Measurements from ENCODE around the gene FSD1.

- TF ChIP-seq CTCF (IDR thresholded peaks at IDR 0.05; ENCODE audit: low read depth, low read length) (no peak), EZH2phosphoT487 (IDR thresholded peaks at IDR 0.05; ENCODE audit: low read depth) (no peak)
These were observed 6.2 kb upstream of the FSD1 start for GRCh38 chr19:4297901-4298809.

All from OCI-LY3 (cell line).